Osteoblast (primary cell): ENCODE results near the gene ZFPM1. TPM values are rescaled to one million over a fixed set of nuclear protein-coding genes. Genes with fewer than 3 reads are reported as not detected.

Source experiments
- DNase-seq: peaks from one replicate; pipeline ENCODE4 v3.0.0; 2011; ENCODE audit warnings: low spot score, mixed read lengths; ENCODE audit not compliant: insufficient read length; ENCODE audit errors: missing footprints
- H2AFZ ChIP-seq: 2 replicates; pipeline ENCODE4 v1.6.0; 2011; ENCODE audit warnings: mild to moderate bottlenecking, low read length
- H3K27ac ChIP-seq: 2 replicates; pipeline ENCODE4 v1.5.1; 2011; ENCODE audit warnings: mild to moderate bottlenecking, low read depth, low read length, moderate library complexity
- H3K27me3 ChIP-seq: 2 replicates; pipeline ENCODE4 v1.6.0; 2012; ENCODE audit warnings: mild to moderate bottlenecking, control low read depth, inconsistent platforms, low read length, moderate library complexity; ENCODE audit not compliant: insufficient read depth
- H3K36me3 ChIP-seq: 2 replicates; pipeline ENCODE4 v1.5.1; 2011; ENCODE audit warnings: mild to moderate bottlenecking, low read length, control low read depth, moderate library complexity; ENCODE audit not compliant: insufficient read depth
- H3K4me1 ChIP-seq: 2 replicates; pipeline ENCODE4 v1.5.1; 2011; ENCODE audit warnings: mild to moderate bottlenecking, low read length, control low read depth, moderate library complexity; ENCODE audit not compliant: insufficient read depth
- H3K4me2 ChIP-seq: 2 replicates; pipeline ENCODE4 v1.6.0; 2011; ENCODE audit warnings: mild to moderate bottlenecking, low read length; ENCODE audit not compliant: insufficient read depth
- H3K4me3 ChIP-seq: fragments of 200-600 bp; sonication (generic); 3 replicates; pipeline ENCODE4 v1.5.1; 2012; ENCODE audit warnings: mild to moderate bottlenecking, low read length, inconsistent platforms; ENCODE audit not compliant: insufficient read depth
- H3K79me2 ChIP-seq: 2 replicates; pipeline ENCODE4 v1.6.0; 2012; ENCODE audit warnings: mild to moderate bottlenecking, low read length, control low read depth, inconsistent platforms; ENCODE audit not compliant: insufficient read depth
- H3K9me3 ChIP-seq: 2 replicates; pipeline ENCODE4 v1.5.1; 2011; ENCODE audit warnings: low read depth, low read length, control low read depth
- H4K20me1 ChIP-seq: 2 replicates; pipeline ENCODE4 v1.6.0; 2012; ENCODE audit warnings: mild to moderate bottlenecking, low read length, control low read depth; ENCODE audit not compliant: insufficient read depth
- total RNA-seq: library from RNA; depleted of rRNA; stranded (reverse); fragments of >200 nt; gene quantifications from 2 replicates; pipeline ENCODE4 v1.2.3, GENCODE V29; 2012
- TF ChIP-seq, protein P1 (sequence below): IDR thresholded peaks from 2 replicates; pipeline ENCODE4 v1.5.1; 2011; ENCODE audit warnings: mild to moderate bottlenecking, low read depth, low read length, moderate library complexity; ENCODE audit errors: extremely low read depth

ZFPM1 gene
- total RNA-seq, 1 donor = 2.2 TPM

DNA sequence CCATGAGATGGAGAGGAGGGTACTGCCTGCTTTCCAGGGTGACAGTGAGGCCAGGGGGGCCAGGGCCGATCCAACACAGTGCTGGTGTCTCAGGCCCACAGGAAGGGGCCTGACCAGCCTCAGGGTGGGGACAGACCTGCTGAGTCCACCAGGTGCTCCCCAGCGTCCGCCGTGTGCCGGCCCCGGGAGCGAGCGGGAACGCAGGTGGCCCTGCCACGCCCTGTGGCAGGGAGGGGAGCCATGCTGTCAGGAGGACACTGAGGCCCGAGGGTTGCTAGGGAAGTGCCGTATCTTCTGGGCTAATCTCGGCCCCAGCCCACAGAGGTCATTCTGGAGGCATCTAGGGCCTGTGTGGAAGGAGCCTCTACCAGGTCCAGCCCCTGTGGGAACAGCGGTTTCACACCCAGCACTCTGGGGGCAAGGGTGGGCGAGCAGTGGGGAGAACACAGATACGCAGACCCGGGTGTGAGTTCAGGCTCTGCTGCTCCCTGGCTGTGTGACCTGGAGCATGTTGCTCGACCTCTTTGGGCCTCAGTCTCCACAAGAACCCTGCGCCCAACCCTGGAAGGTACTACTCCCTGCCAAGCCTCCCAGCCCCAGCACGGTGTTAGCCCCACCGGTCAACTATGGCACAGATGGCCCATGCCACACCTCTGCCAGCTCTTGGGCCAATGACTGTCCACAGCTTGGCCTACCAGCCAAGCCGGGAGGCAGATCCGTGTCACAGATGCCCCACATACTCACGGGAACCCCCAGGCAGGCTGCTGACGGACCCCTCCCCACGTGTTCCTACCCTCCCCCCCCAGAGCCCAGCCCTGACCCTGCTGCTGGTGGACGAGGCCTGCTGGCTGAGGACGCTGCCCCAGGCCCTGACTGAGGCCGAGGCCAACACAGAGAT, 73.2 kb downstream of the ZFPM1 start:
- Histone ChIP-seq H3K9me3 (no peaks in the 10 kb centered on the region), H4K20me1 (peaks cover 21% of the 10 kb centered on the region), H2AFZ (no peak overlapping the region), H3K4me1 (no peaks in the 10 kb centered on the region), H3K27me3 (peaks cover 47% of the 10 kb centered on the region), H3K36me3 (no peaks in the 10 kb centered on the region), H3K27ac (no peak overlapping the region), H3K79me2 (no peaks in the 10 kb centered on the region), H3K4me3 (no peak overlapping the region), H3K4me2 (no peak overlapping the region)
- TF ChIP-seq, protein P1, sequence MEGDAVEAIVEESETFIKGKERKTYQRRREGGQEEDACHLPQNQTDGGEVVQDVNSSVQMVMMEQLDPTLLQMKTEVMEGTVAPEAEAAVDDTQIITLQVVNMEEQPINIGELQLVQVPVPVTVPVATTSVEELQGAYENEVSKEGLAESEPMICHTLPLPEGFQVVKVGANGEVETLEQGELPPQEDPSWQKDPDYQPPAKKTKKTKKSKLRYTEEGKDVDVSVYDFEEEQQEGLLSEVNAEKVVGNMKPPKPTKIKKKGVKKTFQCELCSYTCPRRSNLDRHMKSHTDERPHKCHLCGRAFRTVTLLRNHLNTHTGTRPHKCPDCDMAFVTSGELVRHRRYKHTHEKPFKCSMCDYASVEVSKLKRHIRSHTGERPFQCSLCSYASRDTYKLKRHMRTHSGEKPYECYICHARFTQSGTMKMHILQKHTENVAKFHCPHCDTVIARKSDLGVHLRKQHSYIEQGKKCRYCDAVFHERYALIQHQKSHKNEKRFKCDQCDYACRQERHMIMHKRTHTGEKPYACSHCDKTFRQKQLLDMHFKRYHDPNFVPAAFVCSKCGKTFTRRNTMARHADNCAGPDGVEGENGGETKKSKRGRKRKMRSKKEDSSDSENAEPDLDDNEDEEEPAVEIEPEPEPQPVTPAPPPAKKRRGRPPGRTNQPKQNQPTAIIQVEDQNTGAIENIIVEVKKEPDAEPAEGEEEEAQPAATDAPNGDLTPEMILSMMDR = no peak
- no peak for DNase-seq

DNA sequence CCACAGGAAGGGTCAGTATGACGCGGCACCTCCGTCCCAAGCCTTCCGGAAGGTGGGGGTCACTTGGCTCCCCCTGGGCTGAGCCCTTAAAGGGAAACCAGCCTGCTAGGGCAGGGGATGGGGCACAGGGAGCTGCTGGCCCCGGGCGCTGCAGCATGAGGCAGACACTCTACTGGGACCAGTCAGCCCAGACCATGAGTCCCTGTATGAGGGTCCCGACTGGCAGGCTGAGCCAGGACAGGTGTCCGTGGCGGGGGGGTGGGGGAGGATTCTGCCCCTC, 73.8 kb downstream of the ZFPM1 start:
- peak; percentile 91 for DNase-seq
- TF ChIP-seq, protein P1 = no peak
- no peak overlapping the region for H3K27ac ChIP-seq

DNA sequence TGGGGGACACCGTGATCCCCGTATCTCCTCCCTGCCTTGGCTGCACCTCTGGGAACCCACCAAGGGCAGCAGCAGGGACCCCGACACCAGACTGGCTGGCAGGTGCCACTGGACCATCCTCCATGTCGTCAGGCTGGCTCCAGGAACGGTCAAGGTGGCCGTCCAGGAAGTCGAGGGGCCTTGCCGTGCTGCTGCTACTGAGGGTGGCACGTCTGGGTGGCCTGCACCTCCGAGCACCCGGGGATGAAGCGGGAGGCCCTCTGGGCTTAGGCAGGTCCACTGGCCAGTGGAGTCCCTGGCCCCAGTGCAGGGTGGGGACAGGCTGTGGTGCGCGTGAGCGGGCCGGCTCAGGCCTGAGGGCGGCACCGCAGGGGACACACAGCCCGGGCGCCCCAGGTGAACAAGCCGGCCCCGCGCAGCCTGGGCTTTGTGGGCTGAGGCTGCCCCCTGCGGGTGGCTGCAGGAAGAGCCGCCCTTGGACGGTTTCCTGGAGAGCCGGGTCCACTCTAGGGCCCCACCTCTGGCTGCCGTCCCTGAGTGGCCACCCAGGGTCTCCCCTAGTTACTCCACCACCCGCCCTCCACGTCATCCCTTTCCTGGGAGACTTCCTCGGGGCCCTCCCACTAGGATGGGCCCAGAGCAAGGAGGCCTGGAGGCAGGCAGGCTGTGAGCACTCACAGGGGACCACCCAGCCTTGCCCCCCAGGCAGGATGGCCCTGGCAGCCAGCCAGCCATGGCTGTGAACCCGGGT, 74.3 kb downstream of the ZFPM1 start:
- no peaks in the 10 kb centered on the region for H3K36me3 ChIP-seq
- H3K4me3 ChIP-seq = no peak overlapping the region
- H3K9me3 ChIP-seq = no peaks in the 10 kb centered on the region
- DNase-seq = peak; percentile 98
- H3K4me2 ChIP-seq = no peak overlapping the region
- no peaks in the 10 kb centered on the region for H3K79me2 ChIP-seq
- no peak overlapping the region for H3K27ac ChIP-seq
- H3K4me1 ChIP-seq = no peaks in the 10 kb centered on the region
- H2AFZ ChIP-seq = no peak overlapping the region
- TF ChIP-seq, protein P1 = peak; percentile 63
- peaks cover 40% of the 10 kb centered on the region for H3K27me3 ChIP-seq
- peaks cover 18% of the 10 kb centered on the region for H4K20me1 ChIP-seq

More for the DNA sequence above, 73.8 kb downstream of the ZFPM1 start:
- no peak overlapping the region for H3K4me2 ChIP-seq
- no peak overlapping the region for H3K4me3 ChIP-seq
- H3K27me3 ChIP-seq = peaks cover 45% of the 10 kb centered on the region
- no peaks in the 10 kb centered on the region for H3K79me2 ChIP-seq
- no peak overlapping the region for H2AFZ ChIP-seq
- H3K9me3 ChIP-seq = no peaks in the 10 kb centered on the region
- no peaks in the 10 kb centered on the region for H3K4me1 ChIP-seq
- peaks cover 20% of the 10 kb centered on the region for H4K20me1 ChIP-seq
- no peaks in the 10 kb centered on the region for H3K36me3 ChIP-seq
